MG63 (cell line): ENCODE results near the gene EEF1A1. TPM values are rescaled to one million over a fixed set of nuclear protein-coding genes. Genes with fewer than 3 reads are reported as not detected.
"Not testable (repeated sequence)": the region's sequence is repeated elsewhere in the genome, so short reads cannot be mapped to it uniquely, and the experiment has no call there.

ENCODE experiments used
- DNase-seq: peaks from one replicate; pipeline ENCODE4 v3.0.0-alpha.2; 2020
- H3K27me3 ChIP-seq: fragments of 250-450 bp; sonication (Bioruptor Pico); 2 replicates; pipeline ENCODE4 v1.5.1; 2020; ENCODE audit warnings: mild to moderate bottlenecking, moderate library complexity
- H3K36me3 ChIP-seq: fragments of 250-450 bp; sonication (Bioruptor Pico); 2 replicates; pipeline ENCODE4 v1.5.1; 2020; ENCODE audit warnings: mild to moderate bottlenecking, moderate library complexity
- H3K4me3 ChIP-seq: fragments of 250-450 bp; sonication (Bioruptor Pico); 2 replicates; pipeline ENCODE4 v1.5.1; 2020; ENCODE audit warnings: mild to moderate bottlenecking, moderate library complexity
- H3K9me3 ChIP-seq: fragments of 250-450 bp; sonication (Bioruptor Pico); 2 replicates; pipeline ENCODE4 v1.5.1; 2020; ENCODE audit warnings: mild to moderate bottlenecking, moderate library complexity
- total RNA-seq: library from RNA; depleted of rRNA; stranded (reverse); fragments of >200 nt; shearing (Covaris generic); gene quantifications from 2 replicates; pipeline ENCODE4 v1.2.3, GENCODE V29; 2014; ENCODE audit warnings: low replicate concordance; rRNA removed

Gene EEF1A1
- 14,402 and 16,931 TPM in 2 replicates for total RNA-seq

DNA sequence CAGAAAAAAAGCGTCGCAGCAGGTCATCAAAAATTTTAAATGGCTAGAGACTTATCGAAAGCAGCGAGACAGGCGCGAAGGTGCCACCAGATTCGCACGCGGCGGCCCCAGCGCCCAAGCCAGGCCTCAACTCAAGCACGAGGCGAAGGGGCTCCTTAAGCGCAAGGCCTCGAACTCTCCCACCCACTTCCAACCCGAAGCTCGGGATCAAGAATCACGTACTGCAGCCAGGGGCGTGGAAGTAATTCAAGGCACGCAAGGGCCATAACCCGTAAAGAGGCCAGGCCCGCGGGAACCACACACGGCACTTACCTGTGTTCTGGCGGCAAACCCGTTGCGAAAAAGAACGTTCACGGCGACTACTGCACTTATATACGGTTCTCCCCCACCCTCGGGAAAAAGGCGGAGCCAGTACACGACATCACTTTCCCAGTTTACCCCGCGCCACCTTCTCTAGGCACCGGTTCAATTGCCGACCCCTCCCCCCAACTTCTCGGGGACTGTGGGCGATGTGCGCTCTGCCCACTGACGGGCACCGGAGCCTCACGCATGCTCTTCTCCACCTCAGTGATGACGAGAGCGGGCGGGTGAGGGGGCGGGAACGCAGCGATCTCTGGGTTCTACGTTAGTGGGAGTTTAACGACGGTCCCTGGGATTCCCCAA lies at the start of gene EEF1A1:
Gene EEF1A1 (minus strand): TSS at position 345 of the 663 bp plus-strand sequence. CDS start 1,006 bp downstream, outside the sequence.
- Histone ChIP-seq H3K4me3 (peak within 1 kb of the TSS; percentile 82), H3K36me3 (peaks cover 52% of the 10 kb centered on the region), H3K9me3 (no peaks in the 10 kb centered on the region), H3K27me3 (no peaks in the 10 kb centered on the region)
- DNase-seq = peak; percentile 100

DNA sequence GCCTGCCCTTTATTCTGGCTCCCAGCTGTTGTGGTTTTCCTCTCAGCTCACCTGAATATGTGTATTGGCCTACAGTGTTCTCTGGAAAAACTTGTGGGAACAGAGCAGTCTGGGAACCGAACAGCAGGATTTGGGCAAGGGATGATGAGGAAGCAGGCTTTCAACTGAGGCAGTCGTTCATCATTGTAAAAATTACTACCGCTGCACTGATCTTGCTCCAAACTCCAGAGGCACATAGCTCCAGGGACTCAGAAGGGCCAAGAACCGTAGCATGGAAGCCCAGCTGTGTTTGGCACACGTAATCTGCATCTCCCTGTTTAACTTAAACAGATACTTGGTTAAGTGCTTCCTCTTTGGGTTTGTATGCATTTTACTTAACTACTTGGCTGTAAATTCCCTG lies 48.3 kb upstream of the EEF1A1 start:
- Histone ChIP-seq H3K36me3 (no peaks in the 10 kb centered on the region), H3K4me3 (no peak overlapping the region), H3K27me3 (no peaks in the 10 kb centered on the region), H3K9me3 (no peaks in the 10 kb centered on the region)
- DNase-seq = no peak

DNA sequence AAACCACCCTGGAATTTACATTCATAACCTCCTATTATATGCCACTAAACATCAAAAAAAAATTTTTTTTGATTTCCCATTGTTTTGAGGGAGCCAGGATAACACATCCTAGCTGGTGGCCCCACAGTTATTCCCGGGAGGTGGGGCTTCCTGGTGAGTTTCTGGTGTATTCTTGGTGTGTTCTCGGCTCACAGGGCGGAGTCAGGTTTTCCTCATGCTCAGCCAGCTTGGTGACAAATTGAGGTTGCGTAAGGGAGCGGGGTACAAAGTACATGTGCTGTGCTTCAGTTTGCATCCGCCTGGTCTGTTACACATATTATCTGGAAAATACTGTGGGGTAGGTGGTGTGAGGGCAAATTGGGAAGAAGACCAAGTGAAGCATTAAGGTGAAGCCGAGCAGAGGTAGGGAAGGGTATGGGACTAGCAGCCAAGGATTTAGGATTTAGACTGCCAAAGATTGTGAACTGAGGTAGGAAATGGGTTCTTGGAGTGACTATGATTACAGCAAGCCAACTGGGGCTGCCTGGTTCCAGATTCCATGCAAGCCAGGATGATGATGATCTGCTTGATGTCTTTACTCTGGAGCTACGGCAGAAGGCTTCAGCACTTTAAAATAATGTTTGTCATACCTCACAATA lies 46.2 kb upstream of the EEF1A1 start:
- H3K9me3 ChIP-seq = no peaks in the 10 kb centered on the region
- no peak overlapping the region for H3K4me3 ChIP-seq
- DNase-seq = peak; percentile 15
- no peaks in the 10 kb centered on the region for H3K36me3 ChIP-seq
- H3K27me3 ChIP-seq = no peaks in the 10 kb centered on the region

DNA sequence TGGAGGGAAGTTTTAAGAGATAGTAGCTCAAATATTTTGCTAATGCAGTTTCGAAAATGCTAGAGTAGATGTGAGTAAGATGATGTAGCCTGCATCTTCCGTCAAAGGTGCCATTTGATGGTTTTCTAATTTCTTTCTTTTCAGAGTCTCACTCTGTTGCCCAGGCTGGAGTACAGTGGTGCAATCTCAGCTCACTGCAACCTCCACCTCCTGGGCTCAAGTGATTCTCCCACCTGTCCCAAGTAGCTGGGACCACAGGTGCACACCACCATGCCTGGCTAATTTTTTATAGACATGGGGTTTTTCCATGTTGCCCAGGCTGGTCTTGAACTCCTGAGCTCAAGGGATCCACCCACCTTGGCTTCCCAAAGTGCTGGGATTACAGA lies 45.6 kb upstream of the EEF1A1 start:
- not testable (repeated sequence) for H3K9me3 ChIP-seq, H3K36me3 ChIP-seq, H3K4me3 ChIP-seq, DNase-seq, H3K27me3 ChIP-seq

DNA sequence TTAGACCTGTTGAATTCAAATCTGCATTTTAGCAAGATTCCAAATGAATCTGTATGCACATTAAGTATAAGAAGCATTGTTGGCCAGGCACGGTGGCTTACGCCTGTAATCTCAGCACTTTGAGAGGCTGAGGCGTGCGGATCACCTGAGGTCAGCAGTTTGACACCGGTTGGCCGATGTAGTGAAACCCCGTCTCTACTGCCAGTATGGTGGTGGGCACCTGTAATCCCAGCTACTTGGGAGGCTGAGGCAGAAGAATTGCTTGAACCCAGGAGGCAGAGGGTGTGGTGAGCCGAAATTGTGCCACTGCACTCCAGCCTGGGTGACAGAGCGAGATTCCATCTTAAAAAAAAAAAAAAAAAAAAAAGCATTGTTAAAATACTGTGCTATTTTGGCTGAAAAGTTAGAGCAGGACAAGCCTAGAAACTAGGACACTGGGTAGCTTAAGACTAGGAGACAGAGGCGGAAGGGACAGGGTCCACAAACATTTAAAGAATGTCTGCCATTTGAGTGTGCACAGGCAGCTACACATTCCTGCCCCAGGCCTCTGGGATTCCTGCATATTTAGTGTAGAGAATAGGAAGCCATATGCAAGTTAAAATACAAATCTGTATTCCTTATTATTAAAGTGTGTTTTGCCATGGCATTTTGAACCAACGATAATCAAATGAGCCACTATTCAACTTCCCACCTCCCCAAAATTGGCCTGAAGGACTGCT lies 45.1 kb upstream of the EEF1A1 start:
- Histone ChIP-seq H3K36me3 (no peaks in the 10 kb centered on the region), H3K27me3 (no peaks in the 10 kb centered on the region), H3K4me3 (no peak overlapping the region), H3K9me3 (no peaks in the 10 kb centered on the region)
- DNase-seq = no peak

DNA sequence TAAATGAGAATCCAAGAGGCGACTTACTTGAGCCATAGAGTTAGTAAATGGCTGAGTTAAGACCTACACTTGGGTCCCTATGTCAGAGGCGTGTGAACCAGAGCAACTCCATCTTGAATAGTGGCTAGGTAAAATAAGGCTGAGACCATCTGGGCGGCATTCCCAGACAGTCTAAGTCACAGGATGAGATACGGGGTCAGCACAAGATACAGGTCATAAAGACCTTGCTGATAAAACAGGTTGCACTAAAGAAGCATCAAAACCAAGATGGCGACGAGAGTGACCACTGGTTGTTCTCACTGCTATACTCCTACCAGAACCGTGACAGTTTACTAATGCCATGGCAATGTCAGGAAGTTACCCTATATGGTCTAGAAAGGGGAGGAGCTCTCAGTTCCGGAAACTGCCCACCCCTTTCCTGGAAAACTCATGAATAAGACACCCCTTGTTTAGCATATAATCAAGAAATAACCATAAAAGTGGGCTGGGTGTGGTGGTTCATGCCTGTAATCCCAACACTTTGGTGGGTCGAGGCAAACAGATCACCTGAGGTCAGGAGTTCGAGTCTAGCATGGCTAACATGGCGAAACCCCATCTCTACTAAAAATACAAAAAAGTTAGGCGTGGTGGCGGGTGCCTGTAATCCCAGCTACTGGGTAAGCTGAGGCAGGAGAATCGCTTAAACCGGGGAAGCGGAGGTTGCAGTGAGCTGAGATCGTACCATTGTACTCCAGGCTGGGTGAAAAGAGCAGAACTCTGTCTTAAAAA lies 43.9 kb upstream of the EEF1A1 start:
- H3K36me3 ChIP-seq = no peaks in the 10 kb centered on the region
- H3K4me3 ChIP-seq = no peak overlapping the region
- H3K27me3 ChIP-seq = no peaks in the 10 kb centered on the region
- no peaks in the 10 kb centered on the region for H3K9me3 ChIP-seq
- DNase-seq = no peak

DNA sequence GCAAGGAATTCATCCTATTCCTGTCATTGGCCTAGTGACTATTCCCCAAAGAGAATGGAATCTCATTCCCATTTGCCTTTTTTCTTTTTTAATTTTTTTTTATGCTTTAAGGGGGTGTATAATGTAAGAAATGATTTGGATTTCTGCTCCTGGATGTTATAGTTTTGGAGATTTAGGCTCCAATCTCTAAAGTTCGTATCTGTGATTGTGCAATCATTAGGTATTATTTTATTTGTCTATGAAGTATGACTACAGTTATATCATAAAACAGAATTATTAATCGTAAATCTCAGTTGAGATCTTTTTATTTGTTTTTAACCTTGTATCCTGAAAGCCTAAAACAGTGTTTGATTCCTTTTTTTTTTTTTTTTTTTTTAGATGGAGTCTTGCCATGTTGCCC lies 41.7 kb upstream of the EEF1A1 start:
- Histone ChIP-seq H3K4me3 (no peak overlapping the region), H3K36me3 (no peaks in the 10 kb centered on the region), H3K27me3 (no peaks in the 10 kb centered on the region), H3K9me3 (no peaks in the 10 kb centered on the region)
- DNase-seq = no peak

DNA sequence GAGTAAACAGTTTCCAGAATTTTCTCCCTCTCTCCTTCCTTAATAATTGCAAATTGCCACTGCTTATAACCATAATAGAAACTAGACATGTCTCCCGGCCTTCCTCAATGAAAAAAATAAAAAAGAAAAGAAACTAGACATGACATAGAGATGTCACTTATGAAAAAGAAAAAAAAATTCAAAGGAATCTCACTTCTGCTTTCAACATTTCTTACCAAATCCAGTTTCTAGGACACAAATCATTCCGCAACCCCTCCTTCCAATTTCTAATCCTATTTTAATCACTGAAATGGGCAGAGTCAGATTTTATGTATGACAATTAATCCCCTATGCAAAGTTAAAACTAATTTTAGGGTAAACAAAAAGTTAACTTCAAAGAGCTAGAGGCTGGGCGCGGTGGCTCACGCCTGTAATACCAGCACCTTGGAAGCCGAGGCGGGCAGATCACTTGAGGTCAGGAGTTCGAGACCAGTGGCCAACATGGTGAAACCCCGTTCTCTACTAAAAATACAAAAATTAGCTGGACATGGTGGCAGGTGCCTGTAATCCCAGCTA lies 40.1 kb upstream of the EEF1A1 start:
- H3K36me3 ChIP-seq = no peaks in the 10 kb centered on the region
- no peak for DNase-seq
- no peak overlapping the region for H3K4me3 ChIP-seq
- no peaks in the 10 kb centered on the region for H3K27me3 ChIP-seq
- H3K9me3 ChIP-seq = no peaks in the 10 kb centered on the region

DNA sequence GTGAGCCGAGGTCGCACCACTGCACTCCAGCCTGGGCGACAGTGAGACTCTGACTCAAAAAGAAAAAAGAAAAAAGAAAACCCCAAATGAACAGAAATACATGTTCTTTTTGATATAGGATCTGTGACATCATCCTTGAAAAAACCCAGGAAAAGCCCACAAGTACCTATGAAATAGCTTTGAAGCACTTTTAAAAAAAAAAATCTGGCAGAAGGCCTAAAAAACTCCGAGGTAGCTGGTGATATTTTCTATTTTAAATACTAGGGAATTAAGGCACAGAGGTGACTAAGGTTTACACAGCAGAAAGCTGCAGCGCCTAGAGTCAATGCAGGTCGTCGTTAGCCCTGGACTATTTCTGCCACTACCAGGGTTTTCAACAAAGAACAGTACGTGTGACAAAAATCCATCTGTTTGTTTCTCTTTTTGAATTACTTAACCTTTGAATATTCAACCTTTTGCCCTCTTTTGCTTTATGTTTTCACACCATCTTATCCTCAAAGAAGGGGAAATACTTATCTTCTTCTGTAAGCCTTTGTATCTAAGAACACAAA lies 39.4 kb upstream of the EEF1A1 start:
- Histone ChIP-seq H3K36me3 (no peaks in the 10 kb centered on the region), H3K4me3 (no peak overlapping the region)
- DNase-seq = no peak

DNA sequence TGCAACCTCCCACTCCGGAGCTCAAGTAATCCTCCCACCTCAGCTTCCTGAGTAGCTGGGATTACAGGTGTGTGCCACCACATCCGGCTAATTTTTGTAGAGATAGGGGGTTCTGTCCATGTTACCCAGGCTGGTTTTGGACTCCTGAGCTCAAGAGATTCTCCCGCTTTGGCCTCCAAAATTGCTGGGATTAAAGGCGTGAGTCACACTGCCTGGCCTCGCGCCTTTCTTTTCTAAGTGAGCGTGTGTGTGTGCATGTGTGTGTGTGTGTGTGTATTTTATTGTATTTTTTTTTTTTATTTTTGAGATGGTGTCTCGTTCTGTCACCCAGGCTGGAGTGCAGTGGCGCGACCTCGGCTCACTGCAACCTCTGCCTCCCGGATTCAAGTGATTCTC lies 38.6 kb upstream of the EEF1A1 start:
- not testable (repeated sequence) for H3K27me3 ChIP-seq, H3K9me3 ChIP-seq, H3K36me3 ChIP-seq, H3K4me3 ChIP-seq
- DNase-seq = peak; percentile 33

More for the DNA sequence above, 39.4 kb upstream of the EEF1A1 start:
- no peaks in the 10 kb centered on the region for H3K27me3 ChIP-seq
- H3K9me3 ChIP-seq = no peaks in the 10 kb centered on the region

DNA sequence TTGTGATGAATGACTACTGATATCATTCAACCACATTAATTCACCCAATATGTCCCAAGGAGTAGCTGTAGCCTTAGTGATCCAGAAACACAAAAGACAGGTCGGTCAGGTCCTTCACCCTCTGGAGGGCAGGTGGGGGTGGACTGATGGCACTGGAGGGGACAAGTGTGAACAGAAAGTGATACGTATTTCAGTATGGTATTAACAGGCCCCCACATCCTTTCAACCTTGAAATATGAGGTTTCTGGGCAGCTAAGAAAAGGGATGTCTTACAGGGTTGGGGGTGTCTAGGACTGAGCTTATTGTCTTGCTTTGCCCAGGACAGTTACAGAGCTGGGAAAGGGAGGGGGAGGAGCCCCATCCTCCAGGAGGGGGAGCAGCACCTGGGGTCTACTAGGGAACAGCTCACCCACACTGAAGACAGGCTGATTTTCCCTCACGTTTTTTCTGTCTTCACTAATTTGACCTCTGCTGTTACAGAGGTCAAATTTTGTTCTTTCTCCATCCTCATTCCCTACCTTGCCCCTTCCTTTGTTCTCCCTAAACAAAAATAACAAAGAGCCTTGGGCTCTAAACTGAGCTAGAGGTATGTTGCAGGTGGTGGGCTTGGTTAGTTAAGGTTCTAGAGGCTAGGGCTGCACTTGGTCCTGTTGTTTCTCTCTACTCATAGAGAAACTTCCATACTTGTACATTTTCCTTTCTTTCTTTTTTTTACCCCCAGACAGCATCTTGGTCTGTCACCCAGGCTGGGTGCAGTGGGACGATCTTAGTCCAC lies 38.0 kb upstream of the EEF1A1 start:
- H3K27me3 ChIP-seq = no peaks in the 10 kb centered on the region
- no peak for DNase-seq
- H3K9me3 ChIP-seq = no peaks in the 10 kb centered on the region
- H3K36me3 ChIP-seq = no peaks in the 10 kb centered on the region
- no peak overlapping the region for H3K4me3 ChIP-seq

DNA sequence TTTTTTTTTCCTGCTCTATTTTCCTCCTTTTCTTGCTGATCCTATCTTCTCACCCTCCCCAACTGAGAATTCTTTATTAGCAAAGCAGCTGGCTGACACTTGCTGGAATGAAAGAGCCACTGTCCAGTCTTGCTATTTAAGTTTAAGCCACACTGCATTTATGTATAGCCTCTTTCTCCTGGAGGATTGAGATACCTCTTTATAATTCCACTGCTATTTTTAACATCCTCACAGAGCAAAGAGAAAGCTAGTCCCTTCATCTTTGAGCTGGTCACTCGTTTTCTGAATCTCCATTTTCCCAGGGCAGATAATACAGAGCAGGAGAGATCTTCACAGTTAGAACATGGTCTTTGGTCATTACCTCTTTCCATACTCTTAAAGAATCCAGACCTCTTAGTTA lies 36.0 kb upstream of the EEF1A1 start:
- Histone ChIP-seq H3K9me3 (no peaks in the 10 kb centered on the region), H3K4me3 (no peak overlapping the region), H3K27me3 (no peaks in the 10 kb centered on the region), H3K36me3 (no peaks in the 10 kb centered on the region)
- DNase-seq = no peak

DNA sequence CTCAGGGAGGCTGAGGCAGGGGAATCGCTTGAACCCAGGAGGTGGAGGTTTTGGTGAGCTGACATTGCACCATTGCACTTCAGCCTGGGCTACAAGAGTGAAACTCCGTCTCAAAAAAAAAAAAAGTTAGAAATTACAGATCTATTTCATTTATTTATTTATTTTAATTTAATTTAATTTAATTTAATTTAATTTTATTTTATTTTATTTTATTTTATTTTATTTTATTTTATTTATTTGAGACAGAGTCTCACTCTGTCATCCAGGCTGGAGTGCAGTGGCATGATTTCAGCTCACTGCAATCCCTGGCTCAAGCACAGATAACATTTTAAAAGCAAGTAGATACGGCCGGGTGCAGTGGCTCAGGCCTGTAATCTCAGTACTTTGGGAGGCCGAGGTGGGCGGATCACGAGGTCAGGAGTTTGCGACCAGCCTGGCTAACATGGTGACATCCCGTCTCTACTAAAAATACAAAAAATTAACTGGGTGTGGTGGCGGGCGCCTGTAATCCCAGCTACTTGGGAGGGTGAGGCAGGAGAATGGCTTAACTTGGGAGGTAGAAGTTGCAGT lies 34.6 kb upstream of the EEF1A1 start:
- not testable (repeated sequence) for H3K9me3 ChIP-seq, H3K4me3 ChIP-seq, DNase-seq, H3K36me3 ChIP-seq, H3K27me3 ChIP-seq

DNA sequence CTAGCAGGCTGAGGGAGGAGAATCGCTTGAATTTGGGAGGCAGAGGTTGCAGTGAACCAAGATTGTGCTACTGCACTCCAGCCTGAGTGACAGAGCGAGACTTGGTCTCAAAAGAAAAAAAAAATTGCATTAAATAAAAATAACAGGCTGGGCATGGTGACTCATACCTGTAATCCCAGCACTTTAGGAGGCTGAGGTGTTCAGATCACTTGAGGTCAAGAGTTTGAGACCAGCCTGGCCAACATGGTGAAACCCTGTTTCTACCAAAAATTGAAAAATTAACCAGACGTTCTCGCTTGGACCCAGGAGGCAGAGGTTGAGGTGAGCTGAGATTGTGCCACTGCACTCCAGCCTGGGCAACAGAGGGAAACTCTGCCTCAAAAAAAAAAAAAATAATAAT lies 30.3 kb upstream of the EEF1A1 start:
- not testable (repeated sequence) for H3K4me3 ChIP-seq, H3K36me3 ChIP-seq, H3K27me3 ChIP-seq, H3K9me3 ChIP-seq, DNase-seq

DNA sequence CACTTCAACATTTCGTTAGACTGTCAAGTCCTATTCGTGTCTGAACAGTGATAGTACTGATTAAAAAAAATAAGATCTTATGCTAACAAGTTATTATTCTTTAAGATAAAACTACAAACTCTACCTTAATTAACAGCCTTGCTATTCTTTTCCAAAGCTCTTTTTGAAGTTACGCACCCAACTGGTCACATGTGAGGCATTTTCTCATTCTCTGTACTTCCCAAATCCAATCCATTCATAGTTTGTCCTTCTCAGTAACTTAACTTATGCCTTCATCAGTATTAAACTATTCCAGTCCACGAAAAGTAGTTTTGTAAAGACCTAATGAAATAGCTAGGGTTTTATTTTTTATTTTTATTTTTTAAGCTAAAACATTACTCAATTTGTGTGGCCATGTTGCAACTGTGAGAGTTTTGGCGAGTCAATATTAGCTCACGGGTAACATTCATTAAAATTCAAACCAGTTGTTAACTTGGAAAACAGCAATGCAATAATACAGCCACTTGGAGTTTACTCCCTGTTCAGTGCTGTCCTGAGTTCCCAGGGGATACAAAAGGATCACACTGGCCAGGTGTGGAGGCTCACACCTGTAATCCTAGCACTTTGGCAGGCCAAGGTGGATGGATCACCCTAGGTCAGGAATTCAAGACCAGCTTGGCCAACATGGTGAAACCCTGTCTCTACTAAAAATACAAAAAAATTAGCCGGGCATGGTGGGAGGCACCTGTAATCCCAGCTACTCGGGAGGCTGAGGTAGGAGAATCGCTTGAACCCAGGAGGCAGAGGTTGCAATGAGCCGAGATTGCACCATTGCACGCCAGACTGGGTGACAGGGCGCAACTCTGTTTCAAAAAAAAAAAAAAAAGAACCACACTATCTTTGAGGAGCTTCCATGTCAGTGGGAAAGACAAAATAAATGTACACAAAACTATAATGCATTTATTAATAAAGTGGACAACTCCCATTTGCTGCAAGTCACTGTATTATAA lies 27.9 kb upstream of the EEF1A1 start:
- no peak for DNase-seq
- Histone ChIP-seq H3K9me3 (no peaks in the 10 kb centered on the region), H3K36me3 (no peaks in the 10 kb centered on the region), H3K4me3 (no peak overlapping the region), H3K27me3 (no peaks in the 10 kb centered on the region)
